GM19023 (cell line): ENCODE measurements around the gene GABRB2.

Experiments used
- ATAC-seq: cut with Tn5 transposase; IDR thresholded peaks from one replicate; pipeline ENCODE4 v1.9.1; 2021; ENCODE audit warnings: mild to moderate bottlenecking, moderate library complexity; ENCODE audit not compliant: unreplicated experiment

The GABRB2 gene

DNA sequence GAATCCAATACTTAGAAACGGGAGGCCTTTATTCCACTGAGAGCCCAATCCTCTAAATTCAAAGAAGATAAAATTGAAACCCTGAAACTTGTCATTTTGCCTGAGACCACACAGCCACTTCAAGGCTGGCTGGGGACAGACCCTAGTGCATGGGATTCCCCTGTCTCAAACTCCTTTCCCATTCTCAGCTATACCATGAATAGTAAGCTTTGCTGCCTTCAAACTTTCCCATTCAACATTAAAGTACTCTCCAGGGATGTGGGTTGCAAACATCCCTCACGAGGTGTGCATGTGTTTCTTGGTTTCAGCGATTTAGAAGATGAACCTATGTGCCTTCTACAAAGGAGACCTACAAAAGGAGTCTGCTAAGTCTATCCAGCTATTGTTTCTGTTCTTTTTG lies 64.6 kb downstream of the GABRB2 start:
- peak; percentile 77 for ATAC-seq

DNA sequence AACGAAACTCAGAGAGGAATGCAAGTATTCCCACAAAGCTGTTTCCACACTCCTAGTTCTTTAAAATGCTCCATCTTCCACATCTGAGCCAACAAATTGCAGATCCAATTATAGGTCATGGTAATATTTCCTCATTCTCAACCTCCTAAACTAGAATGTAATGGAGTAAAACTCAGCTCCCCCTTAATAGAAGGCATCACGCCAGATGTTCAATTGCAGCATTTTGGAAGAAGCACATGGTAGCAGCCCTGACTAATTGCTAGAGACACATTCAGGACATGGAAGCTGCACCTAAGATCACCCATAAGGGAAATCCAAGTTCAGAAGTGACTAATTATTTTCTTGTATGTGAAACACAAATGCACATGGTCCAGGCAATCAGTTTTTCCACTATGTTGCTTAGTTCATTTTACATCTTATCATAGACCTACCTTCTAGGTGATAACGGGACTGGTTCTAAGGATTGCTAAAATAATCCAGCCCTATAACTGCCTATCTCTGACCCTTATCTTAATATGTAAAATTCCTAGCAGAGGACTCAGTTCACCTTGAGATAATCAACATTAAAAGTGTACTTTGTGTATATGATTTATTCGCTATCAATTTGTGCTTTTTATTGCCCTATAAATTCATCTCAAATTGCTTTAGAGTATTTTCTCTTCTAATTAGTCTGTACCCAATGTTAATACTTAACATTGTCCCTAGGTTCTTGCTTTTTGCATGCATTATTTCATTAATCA lies 75.1 kb downstream of the GABRB2 start:
- no peak for ATAC-seq

DNA sequence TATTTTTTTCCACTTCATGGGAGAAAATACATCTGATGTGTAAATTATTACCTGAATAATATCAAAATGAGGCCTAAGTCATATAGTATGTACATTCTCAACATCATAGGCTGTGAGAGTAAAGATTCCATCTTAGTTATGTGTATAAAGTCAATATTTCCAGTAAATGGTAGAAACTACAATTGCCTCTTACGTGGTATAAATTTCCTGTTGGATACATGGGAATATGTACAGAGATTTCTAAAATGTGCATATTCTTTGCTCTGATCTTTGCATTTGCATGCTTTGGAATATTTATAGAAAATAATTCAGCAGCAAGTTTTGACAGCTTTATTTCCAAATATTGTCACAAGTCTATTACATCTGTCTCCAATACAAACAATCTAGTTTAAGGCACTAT lies 78.8 kb downstream of the GABRB2 start:
- no peak for ATAC-seq

DNA sequence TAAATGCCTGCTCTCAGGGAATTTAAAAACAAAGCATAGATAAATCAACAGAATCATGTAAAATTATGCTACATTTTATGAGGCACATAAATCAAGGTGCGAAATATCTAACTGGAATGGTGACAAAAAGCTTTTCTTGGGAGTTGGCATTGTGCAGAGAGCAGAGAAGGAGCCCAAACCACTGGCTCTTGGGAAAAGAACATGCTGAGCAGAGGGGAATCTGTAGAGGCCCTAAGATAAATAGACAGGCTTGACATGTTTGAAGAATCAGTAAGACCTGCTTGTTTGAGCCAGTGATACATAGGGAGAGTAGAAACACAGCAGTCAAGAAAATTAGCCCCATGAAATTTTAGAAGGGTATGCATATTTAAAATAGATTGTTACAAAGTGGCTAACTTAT lies 85.8 kb downstream of the GABRB2 start:
- no peak for ATAC-seq

DNA sequence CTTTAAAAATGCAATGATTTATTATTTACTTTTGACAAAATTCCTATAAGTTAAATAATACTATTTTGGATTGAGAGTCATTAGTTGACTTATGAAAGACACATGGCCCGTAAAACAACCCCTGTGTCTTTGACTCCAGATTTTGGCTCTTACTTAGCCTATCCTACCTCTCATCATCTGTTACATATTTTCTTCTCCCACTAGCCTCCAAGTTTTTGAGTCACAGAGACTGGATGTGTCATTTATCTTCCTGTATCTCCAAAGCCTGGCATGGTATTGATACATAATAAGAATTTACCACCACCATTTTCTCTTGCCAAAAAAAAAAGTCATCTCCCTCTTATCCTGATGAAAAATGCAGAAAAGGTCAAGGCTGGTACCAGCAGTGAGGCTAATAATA lies 99.9 kb downstream of the GABRB2 start:
- no peak for ATAC-seq

DNA sequence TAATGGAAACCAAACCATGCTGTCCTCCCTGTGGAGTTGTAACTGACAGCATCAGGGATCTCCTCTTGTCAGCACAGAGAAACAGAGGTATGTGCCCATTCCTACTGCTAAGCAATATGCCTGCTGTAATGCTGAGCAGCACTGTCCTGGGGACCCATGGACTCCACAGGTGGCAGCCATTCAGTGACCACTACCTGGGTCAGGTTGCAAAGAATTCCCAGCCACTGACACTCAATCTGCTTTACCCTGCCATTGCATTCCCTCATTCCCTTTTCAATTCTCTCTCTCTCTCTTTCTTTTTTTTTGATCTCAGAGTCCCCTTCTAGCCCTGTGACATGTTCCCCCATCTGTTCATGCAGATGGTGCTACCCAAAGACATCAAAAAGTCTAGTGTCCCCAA lies 104.1 kb downstream of the GABRB2 start:
- ATAC-seq, result no peak

DNA sequence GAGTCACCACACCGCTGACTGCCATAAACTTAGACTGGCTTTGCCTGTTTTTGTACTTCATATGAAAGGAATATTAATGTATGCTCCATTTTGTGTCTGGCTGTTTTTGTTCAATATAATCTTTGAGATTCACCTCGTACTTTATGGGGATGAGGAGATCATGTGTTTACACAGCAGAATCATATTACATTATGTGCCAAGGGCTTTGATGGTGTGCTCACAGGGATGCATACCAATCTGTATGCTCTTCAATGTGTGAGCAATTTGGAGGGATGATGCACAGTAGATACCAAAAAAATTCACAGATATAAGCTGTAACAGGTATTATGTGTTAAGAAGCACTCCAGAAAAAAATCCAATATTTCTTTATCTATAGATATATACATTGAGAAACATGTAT lies 113.7 kb downstream of the GABRB2 start:
- ATAC-seq, result no peak

DNA sequence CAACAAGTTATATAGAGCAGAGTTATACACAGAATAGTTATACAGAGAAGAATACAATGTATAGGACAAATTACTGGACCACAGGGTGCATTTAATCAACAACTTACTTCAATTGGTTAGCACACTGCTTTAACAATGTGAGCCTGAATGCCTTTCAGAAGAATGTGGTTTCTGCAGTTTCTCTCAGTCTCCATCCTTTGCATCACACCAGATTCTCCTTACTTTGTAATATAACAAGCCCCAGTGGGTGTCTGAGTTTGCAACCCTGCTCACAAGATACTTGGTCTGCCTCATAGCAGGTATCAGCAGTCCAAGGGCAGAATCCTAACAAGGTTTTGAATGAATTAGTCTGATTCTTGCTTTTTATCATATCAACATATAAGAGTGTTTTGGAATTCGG lies 114.6 kb downstream of the GABRB2 start:
- ATAC-seq, result no peak

DNA sequence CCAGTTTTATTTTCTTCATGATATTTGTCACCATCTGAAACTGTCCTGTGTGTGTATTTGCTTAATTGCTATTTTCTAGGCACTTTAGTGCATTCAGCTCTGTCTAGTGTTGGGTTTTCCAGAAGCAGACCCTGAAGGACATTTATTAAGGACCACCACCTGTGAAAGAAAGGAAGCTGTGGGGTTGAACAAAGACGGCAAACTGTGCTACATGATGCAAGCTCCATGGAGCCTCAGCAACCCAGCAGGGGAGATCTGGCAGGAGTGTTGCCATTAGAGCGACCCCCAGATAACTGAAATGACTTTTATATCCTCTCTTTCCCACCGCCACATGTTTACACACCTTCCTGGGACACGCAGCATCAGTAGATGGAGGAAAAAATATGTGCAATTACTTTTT lies 125.5 kb downstream of the GABRB2 start:
- no peak for ATAC-seq

DNA sequence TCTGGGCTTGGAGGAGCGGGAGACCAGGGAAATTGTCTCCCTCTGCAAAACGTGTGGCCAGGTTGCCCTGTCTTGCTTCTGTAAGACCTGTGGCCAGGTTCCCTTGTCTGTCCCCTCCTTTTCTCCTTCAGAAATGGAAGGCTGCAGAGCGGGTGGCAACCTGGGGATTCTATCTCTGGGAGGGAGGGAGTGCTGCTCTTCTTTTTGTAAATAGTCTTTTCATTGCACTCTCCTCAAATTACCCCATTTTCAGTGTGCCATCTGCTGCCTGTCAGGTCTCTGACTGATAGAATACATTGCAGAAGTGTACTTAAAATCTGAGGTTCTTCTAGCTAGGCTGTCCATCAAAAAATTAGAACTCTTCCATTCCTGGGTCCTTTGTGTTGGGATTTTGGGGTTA lies 126.0 kb downstream of the GABRB2 start:
- ATAC-seq, result no peak

DNA sequence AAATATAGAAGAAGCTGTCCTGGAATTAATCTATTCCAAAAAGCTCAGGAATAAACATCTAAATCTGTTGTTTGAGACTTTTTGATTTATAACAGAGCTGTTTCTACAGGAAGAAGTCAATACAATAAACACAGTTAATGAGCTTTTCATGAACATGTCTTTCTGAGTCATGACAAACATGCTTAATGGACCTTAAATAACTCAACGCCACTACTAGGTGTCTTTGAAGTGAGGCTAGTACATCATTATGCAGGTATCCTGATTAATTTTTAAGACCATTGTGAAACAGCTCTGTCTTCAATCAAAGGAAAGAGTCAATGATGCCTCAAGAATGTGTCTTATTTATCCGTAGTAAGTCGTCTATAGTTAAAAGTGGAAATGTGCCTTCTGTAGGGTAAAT lies 131.6 kb downstream of the GABRB2 start:
- no peak for ATAC-seq

DNA sequence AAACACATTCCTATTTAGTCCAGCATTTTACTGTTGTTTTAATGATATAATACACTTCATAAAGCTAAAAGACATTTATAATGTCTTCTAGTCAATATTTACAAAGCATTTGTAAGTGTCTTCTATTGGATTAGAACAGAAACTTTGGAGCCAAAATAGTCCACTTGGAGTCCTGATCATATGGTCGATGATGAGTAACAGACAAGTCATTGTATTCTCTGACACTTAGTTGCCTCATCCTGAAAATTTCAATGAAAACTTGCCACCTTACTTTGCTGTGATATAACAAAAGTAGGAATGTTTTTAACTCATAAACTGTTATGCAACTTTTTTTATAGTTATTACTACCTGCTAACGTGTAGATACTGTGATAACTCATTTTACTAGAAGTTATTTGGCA lies 132.5 kb downstream of the GABRB2 start:
- ATAC-seq, result no peak

DNA sequence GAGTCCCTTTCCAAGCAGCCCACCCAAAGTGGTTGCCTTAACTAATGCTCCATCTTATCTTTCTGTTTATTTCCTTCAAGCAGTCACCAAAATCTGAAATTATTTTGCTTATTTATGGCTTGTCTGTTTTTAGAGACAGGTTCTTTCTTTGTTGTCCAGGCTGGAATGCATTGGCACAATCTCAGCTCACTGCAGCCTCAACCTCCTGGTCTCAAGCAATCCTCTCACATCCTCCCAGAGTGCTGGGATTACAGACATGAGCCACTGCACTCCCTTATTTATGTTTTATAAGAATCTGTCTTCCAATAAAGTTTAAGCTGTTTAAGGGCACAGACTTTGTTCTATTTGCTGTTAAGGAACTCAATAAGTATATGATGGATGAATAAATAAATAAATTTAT lies 133.7 kb downstream of the GABRB2 start:
- no peak for ATAC-seq

DNA sequence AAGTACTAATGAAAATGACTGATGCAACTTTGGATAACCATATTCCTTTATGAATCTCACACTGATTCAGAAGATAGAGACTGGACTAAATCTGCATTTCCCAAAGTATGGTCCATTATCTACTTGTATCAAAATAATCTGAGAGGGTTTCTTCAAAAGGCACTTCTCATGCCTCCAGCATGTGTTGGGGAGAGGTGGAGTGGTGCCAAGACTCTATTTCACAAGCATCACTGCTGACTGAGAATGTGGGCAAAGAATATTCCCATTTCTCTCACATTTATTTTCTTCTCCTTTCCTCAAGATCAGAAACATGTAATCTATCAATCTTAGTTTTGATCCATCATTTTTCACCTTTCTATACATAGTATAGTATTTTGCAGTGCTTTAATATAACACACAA lies 135.4 kb downstream of the GABRB2 start:
- no peak for ATAC-seq

DNA sequence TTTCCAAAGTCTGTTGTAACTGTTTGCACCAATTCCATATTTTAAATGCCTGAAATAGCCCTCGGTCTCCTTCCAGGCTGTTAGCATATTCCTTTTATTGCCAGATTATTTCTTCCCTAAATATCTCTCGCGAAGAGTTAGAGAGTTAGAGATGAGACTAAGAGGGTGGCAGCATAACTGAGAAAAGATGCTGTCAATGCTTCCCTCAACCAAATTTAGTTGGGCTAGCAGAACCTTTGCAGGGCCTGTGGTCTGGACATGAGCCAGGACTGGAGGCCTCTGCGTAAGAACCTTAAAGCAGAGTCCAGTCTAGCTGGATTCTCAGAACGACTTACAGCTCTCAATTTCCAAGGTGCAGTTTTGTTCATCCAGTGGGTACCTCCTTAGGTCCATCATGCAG lies 135.9 kb downstream of the GABRB2 start:
- ATAC-seq, result no peak

DNA sequence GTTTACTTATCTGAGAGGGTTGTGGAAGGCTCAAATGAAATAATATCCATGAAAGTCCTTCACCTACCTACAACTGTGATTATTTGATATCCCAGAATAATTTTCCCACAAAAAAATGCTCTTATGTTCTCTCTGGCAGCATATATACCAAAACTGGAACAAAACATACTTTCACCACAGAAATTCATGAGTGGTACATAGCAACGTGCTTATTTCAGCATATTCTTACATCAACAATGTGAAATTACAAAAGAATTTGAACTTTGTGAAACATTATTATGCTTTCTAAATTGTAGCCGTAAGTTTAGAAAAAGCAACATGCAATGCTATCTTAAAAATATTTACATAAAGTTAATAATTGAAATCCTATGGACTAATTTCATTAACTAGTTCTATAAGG lies 137.1 kb downstream of the GABRB2 start:
- no peak for ATAC-seq

DNA sequence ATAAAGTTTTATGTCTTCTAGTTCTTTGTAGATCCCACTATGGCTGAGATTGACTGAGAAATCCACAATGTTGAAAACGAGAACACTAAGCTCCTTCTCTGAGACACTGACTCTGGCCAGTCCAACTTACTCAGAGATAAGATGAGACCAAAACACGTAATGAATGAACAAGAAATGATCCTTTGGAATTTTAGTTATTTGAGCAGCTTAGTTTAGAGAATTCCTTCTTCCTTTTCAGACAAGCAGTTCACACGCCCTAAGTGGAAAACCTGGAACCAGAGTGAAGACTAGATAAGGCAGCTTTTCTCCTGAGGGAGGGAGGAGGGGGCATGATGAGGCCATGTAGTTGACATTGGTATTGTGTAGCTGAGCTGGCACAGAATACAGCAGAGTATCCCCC lies 139.6 kb downstream of the GABRB2 start:
- ATAC-seq, result no peak

DNA sequence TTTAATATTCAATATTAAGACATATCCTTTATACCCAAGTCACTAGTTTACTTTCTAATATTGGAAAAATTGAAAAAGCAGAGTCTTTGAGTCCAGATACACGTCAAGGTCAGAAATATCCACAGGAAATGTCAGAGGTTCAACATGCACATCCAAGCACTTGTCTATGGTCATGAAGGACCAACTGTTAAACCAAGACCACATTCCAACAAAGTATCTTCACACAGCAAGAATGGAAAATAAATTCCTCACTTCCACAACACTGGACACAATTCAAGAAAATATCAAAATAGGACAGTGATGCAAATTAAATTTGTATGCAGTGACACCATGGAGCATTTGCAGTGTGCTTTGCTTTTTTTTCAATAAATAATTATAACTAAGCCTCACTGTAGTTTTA lies 142.5 kb downstream of the GABRB2 start:
- no peak for ATAC-seq

DNA sequence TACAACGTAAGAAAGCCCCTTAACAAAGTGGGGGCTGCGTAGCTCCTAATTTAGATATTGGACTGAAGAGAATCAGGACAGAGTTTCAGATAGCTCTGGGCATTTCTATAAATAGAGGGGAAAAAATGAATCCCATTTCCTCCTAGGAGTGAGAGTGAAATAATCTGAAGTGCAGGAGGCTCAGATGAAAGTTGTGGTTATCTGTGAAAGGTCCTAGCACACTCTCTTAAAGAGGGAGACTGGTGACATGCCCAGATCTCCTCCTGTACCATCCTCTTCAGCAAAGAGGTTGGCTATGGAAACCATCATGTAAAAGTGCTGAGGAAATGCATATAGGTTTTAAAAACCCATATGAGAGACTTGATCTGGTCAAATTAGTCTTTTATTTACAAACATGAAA lies 143.4 kb downstream of the GABRB2 start:
- no peak for ATAC-seq

DNA sequence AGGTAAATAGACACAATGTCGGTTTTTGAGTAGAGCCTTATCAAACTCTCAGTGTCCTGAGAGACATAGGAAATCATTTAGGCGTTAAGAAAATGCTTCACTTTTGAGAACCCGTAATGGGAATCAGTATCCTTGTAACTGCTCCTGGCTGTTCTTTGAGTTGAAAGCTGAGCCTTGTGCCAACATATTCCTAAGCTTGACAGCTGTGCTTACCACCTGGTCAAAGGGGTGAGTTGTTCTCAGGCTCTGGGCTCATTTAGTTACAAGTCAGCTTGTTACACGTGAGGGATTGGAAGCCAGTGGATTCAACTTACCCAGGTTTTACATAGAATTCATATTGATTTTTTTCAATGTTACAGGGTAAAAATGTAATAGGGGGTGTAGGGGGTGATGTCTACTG lies 145.9 kb downstream of the GABRB2 start:
- ATAC-seq, result no peak

DNA sequence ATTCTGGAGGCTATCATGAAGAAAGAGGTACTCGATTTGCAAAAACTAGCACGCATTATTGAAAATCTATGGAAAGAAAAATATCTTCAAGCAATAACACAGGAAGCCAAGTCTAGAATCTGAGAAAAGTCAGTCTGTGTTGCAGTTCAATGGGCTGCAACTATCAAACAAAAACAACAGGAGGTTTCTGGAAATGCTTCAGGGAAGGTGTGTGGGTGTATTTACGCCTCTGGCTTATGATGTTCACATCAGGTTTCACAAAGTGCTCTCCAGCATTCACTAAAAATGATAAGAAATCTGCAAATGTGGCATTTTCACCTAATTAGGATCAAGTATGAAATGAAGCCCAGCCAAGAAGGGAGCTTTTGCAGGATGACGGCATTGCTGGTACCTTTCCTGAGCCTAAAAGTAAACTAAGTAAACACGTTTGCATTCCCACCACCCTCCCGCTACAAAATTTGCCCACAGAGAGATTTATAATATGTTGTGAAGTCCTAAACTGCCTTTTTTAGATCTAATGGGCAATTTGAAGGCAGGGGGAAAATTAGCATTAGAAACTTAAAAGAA lies 146.4 kb downstream of the GABRB2 start:
- ATAC-seq, result no peak

DNA sequence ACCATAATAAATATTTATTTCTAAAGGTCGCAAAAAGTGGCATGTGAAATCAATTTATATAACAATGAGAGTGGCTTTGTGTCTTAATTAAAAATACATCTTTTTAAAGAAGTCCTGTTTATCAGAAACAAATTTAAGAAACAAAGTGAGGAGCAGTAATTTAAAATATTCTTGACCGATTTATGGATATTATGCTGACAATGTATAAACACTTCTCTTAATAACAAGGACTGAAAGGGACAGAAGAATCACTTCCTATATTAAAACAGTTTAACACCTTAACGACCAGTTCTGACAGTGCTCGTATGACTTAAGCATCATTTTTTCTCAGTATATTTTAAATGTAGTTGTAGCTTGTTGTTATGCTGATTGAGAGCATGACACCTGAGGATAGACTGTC lies 149.1 kb downstream of the GABRB2 start:
- no peak for ATAC-seq

DNA sequence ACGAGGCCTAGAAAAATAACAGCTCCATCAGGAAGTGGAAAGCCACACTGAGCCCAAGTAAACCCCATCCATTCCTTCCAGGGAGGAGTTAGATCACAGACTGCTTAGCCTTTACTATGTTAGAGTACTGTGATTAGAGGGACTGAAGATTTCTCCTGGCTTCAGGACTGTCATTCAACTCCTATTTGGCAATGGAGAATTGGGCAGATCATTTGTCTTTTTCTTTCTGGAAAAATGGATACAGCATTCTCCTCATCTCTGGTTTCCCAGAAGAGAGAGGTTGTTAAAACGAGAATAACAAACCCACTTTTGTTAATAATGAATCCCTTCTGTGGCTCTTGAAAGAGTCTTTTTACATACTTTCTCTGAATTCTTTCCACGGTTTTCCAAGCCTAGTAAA lies 150.4 kb downstream of the GABRB2 start:
- ATAC-seq, result no peak
